ENCODE measurements around the gene ATG13. TPM values are rescaled to one million over a fixed set of nuclear protein-coding genes. Genes with fewer than 3 reads are reported as not detected.

The ATG13 gene
- total RNA-seq, 6 donors from 2014 or later = 54.9 to 122 (median 64.9) TPM

Other genes with a start within 250 kb of the ATG13 start
- 10 to 100 TPM in 5 of 6 donors, not detected in 1; 14.3 to 44.8 (median 34.1) TPM for gene MDK, start 235.9 kb upstream of the ATG13 start, total RNA-seq
- 1 to 10 TPM in 1 of 6 donors, under 1 TPM in 3, not detected in 2; 0.34 to 1.4 (median 0.53) TPM for gene CHRM4, start 225.8 kb upstream of the ATG13 start, total RNA-seq
- 10 to 100 TPM; 22.9 to 55.7 (median 33.2) TPM for gene AMBRA1, start 23.5 kb upstream of the ATG13 start, total RNA-seq
- 1 to 10 TPM; 1.8 to 5.5 (median 3.3) TPM for gene HARBI1, start 326 bp upstream of the ATG13 start, total RNA-seq
- 10 to 100 TPM; 33.8 to 81.8 (median 50.7) TPM for gene ARHGAP1, start 83.1 kb downstream of the ATG13 start, total RNA-seq
- 10 to 100 TPM in 3 of 6 donors, 1 to 10 TPM in 3; 5.3 to 17.2 (median 10.5) TPM for gene ZNF408, start 83.5 kb downstream of the ATG13 start, total RNA-seq
- under 1 TPM in 2 of 6 donors, not detected in 4; 0.37 to 0.40 TPM for gene F2, start 101.7 kb downstream of the ATG13 start, total RNA-seq
- 10 to 100 TPM; 24.4 to 48.3 (median 38.1) TPM for gene CKAP5, start 228.7 kb downstream of the ATG13 start, total RNA-seq